ENCODE data around the gene PYROXD2.

Gene PYROXD2

GRCh38 chr10:98433881-98434732, 19.1 kb upstream of the PYROXD2 start:
- no peak for DNase-seq

DNA sequence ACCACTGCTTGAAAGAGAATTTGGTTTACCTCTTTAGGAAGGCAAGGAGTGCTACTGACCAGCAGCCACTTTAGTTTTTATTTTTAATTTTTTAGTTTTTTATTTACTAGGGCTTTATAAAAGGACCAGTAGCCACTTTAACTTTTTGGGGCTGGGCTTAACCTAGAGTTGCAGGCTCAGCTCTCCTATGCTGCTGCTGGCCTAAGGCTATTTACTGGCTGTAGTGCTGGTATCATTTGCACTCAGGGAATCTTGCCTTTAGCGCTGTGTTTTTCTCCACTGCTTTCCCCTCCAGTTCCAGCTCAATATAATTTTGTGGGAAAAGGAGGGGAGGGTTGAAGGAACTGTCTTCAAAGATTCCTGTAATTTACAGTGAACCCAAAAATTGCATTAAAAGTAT, 18.4 kb upstream of the PYROXD2 start:
- no peak for DNase-seq

- no peak for DNase-seq
These were observed 17.3 kb upstream of the PYROXD2 start for GRCh38 chr10:98432330-98432729.

- DNase-seq = no peak
These were observed 16.0 kb upstream of the PYROXD2 start for GRCh38 chr10:98431016-98431415.

GRCh38 chr10:98430427-98430826, 15.4 kb upstream of the PYROXD2 start:
- no peak for DNase-seq

DNA sequence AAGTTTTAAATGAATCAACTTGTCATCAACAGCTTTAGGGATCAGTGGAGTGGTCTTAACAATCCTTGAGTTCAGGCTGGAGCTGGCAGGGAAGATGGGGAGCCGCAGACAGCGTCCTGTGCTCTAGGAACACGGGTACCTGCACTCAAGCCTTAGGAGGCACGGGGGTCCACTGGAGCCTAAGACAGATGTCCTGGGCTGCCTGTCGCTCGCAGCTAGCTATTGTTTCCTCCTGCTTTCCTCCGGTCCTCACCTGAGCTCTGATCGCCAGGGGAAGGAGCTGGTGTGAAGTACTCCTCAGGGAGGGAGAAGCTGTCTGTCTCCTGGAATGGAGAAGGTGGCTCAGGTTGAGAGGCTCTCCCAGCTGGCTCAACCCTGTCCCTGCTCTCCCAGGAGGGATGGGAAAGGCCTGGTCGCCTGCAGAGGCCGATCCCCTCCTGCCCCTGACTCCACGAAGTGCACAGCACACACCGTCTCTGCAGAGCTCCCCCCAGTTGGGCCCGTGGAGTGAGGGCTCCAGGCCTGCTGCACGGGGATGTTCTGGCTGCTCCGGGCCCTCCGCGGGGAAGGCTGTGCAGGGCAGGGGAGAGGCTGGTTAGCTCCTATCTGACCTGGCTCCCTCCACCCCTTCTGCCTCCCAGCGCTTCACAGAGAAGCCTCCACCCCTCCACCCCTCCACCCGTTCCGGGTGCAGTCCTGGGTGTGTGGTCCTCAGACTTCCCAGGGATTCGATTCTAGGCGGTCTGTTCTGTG, 14.5 kb upstream of the PYROXD2 start:
- DNase-seq = no peak

GRCh38 chr10:98427011-98427515, 12.1 kb upstream of the PYROXD2 start:
- DNase-seq = no peak

GRCh38 chr10:98425511-98426352, 10.8 kb upstream of the PYROXD2 start:
- DNase-seq = no peak

- no peak for DNase-seq
These were observed 9.6 kb upstream of the PYROXD2 start for GRCh38 chr10:98424295-98425254.

DNA sequence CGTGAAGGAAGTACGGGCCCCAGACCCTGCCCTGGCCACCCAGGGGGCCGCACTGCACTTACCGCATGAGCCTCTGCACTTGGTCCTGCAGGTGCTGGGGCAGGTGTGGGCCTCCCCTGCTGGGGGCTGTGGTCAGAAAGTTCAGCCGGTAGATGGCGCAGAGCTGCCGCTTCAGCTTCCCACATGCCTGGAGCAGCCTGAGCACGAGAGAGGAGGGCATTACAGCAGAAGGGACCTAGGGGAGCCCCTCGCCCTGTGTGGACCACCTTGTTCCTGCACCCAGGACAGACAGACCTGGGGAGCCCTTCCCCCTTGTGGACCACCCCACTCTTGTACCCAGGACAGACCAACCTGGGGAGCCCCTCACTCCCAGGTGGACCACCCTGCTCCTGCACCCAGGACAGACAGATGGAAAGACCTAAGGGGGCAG, 8.7 kb upstream of the PYROXD2 start:
- no peak for DNase-seq

- no peak for DNase-seq
These were observed 7.2 kb upstream of the PYROXD2 start for GRCh38 chr10:98422182-98422581.

GRCh38 chr10:98420786-98421185, 5.8 kb upstream of the PYROXD2 start:
- no peak for DNase-seq

GRCh38 chr10:98419469-98420261, 4.7 kb upstream of the PYROXD2 start:
- no peak for DNase-seq

DNA sequence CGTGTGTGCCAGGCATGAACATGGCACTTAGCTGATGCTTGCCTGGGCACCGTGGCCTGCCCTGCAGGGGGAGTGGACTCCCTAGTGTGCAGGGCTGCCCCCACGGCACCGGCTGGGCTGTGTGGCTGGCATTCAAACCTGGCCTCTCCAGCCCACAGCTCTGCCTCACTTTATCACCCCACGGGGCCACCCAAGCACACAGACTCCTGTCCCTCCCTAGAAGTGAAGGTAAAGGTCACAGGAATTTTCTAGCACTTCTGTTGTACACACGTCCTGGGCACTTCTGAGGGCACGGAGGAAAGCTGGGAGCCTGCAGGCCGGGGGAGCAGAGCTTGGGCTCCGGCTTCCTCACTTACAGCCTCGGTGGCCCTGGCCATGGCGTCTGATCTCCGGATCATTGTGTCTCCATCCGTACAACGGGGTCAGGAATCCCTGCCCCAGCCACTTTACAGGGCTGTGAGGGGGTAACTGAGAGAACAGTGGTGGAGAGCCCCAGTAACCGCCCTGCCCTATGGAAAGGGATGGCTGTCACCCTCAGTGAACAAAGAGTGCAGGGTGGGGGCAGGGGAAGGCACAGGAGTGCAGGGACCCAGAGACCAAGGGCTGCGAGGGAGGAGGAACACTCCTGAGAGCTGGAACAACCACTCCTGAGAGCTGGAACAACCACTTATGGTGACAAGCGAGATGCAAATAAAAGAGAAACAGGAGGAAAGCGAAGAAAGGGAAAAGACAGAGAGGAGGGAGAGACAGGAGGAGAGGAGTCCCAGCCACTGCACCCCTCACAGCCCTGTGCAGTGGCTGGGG, 3.9 kb upstream of the PYROXD2 start:
- DNase-seq = no peak

GRCh38 chr10:98417973-98418664, 3.1 kb upstream of the PYROXD2 start:
- no peak for DNase-seq

DNA sequence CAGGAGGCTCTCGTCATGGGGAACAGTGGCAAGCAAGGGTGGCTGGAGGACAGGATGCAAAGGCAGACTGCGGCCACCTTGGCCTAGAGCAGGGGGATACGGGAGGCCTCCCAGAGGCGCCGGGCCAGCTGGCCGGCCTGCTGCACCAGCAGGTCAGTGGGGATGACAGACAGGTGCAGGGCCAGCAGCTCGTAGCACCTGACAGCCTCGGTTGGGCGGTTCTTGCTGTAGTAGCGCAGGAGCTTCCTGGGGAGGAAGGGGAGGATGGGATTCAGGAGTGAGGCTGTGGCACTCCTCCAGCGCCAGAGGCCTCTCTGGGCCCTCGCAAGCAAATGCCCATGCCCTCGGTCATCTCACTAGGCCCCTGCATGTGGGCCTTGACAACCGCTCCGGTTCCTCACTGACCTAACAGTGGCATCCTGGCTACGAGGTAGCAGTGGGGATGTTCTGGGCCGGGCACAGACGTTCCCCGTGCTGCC, 2.5 kb upstream of the PYROXD2 start:
- no peak for DNase-seq

DNA sequence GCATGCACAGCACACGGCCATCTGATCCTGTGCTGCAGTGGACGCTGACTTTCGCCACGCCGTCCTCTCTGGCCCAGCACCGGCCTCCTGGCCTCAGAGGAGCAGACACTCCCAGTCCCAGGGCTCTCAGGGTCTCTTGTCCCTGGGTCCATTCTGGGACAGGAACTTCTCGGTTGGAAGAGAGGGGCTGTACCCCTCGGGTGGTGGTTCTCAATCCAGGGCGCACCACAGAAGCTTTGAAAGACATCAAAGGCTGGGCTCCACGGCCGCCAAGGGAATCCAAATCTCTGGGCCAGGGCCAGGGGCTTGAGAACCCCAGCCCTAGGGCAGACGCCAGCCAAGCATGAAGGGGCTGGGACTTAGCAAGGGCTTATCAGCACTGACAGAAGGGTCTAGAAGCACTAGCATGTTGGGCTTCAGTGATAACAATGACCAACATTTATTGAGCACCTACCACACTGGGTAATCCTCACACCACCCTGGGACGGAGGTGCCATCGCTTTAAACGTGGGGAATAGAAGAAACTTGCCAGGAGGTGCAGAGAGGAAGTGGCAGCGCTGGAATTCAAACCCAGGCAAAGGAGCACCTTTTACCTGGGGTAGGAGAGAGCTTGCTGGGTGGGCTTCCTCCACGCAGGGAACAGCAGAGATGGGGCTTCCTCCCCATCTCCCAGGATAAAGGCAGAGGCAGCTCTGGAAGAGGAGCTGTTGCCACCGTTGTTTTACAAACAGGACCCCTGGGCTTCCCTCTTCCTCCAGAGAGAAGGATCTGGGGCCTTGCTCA, 1.8 kb upstream of the PYROXD2 start:
- DNase-seq = no peak

DNA sequence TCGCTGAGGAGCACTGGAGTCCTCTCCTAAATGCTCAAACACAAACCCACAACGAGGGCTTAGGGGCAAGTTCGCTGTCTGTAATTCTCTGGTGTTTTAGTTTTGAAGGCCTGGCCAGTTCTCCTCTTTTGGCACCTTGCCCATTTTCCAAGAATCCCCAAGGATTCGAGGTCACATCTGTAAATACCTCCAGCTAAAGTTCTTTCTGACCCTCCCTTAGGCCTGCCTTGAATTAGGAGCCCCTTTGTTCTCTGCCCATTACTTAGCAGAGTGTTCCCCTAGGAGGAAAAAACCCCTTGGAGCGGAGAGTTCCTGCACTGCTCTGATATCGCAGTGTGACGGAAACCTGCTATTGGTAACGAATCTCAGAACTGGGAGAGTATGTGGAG, 743 bp upstream of the PYROXD2 start:
- no peak for DNase-seq

- no peak for DNase-seq
These were observed 427 bp downstream of the PYROXD2 start for GRCh38 chr10:98414578-98414931.

Data from GF-D8 (cell line).